KMS-11 (cell line): ENCODE results near the gene USP49.

Source experiments
- H2AFZ ChIP-seq: fragments of 200-600 bp; sonication (generic); 2 replicates; pipeline ENCODE4 v1.6.1; 2016; ENCODE audit warnings: antibody characterized with exemption, mixed run types, low read depth
- H3K27ac ChIP-seq: fragments of 200-600 bp; sonication (generic); 2 replicates; pipeline ENCODE4 v1.6.1; 2016; ENCODE audit warnings: mild to moderate bottlenecking, mixed run types
- H3K27me3 ChIP-seq: fragments of 200-600 bp; sonication (generic); 2 replicates; pipeline ENCODE4 v1.6.1; 2017; ENCODE audit warnings: mild to moderate bottlenecking, low read depth, mixed run types, moderate library complexity; ENCODE audit not compliant: insufficient read depth
- H3K36me3 ChIP-seq: fragments of 200-600 bp; sonication (generic); 2 replicates; pipeline ENCODE4 v1.6.1; 2017; ENCODE audit warnings: mild to moderate bottlenecking, mixed run types; ENCODE audit not compliant: insufficient read depth
- H3K4me1 ChIP-seq: fragments of 200-600 bp; sonication (generic); 2 replicates; pipeline ENCODE4 v1.6.1; 2016; ENCODE audit warnings: mild to moderate bottlenecking, low read depth, mixed run types; ENCODE audit not compliant: poor library complexity, severe bottlenecking
- H3K4me2 ChIP-seq: fragments of 200-600 bp; sonication (generic); 2 replicates; pipeline ENCODE4 v1.7.0; 2016; ENCODE audit warnings: mild to moderate bottlenecking, mixed run types
- H3K4me3 ChIP-seq: fragments of 200-600 bp; sonication (generic); IDR thresholded peaks from 2 replicates; pipeline ENCODE4 v1.6.1; 2017; ENCODE audit warnings: low read depth, low read length, mixed read lengths; ENCODE audit not compliant: insufficient read depth
- H3K79me2 ChIP-seq: fragments of 200-600 bp; sonication (generic); 2 replicates; pipeline ENCODE4 v1.6.1; 2016; ENCODE audit warnings: low read depth, mixed run types; ENCODE audit not compliant: insufficient read depth
- H3K9ac ChIP-seq: fragments of 200-600 bp; sonication (generic); 2 replicates; pipeline ENCODE4 v1.6.1; 2016; ENCODE audit warnings: mild to moderate bottlenecking, mixed run types
- H4K20me1 ChIP-seq: fragments of 200-600 bp; sonication (generic); 2 replicates; pipeline ENCODE4 v1.6.1; 2016; ENCODE audit warnings: mild to moderate bottlenecking, mixed run types; ENCODE audit not compliant: insufficient read depth
- TF ChIP-seq, protein P1 (sequence below): fragments of 200-600 bp; sonication (generic); conservative IDR thresholded peaks from 2 replicates; pipeline ENCODE4 v1.6.1; 2017; ENCODE audit warnings: low read depth, mild to moderate bottlenecking, antibody characterized with exemption, low read length, moderate library complexity, mixed read lengths

USP49 gene

DNA sequence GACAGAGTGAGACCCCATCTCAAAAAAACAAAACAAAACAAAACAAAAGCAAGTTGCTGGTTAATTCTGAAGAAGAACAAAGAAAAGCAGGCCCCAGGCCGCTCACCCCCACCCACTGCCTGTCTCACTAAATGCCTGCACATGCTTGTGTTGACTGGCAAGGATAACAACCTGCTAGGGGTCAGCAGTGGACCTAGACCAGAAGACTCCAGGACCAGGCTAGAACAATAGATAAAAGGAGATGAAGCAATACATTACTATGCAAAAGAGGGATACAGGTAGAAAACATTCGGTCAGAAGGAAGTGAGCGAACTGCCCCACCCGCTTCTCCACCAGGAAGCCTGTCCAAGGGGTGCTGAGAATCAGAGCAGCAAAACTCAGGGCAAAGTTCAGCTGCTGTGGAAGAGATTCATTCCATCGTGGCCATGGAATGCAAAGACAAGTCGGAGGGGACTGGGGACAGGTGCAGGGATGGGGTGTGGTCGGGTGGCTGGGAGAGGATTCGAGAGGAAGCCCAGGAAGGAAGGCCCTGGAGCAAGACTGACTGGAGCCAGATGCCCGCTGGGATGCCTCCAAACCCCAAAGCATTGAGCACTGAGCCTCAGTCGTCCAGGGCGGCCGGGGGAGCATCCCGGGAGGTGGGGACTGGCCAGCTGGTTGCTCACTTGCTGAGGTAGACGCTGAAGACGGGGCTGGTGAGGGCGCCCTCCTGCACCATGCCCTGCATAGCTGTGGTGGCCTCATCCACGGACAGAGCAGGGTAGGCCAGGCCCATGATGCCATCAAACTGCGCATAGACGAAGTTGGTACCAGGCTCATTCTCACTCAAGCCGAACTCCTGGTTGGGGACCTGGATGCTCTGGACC lies 153.3 kb downstream of the USP49 start:
- Histone ChIP-seq H2AFZ (no peak overlapping the region), H3K4me1 (no peaks in the 10 kb centered on the region)

DNA sequence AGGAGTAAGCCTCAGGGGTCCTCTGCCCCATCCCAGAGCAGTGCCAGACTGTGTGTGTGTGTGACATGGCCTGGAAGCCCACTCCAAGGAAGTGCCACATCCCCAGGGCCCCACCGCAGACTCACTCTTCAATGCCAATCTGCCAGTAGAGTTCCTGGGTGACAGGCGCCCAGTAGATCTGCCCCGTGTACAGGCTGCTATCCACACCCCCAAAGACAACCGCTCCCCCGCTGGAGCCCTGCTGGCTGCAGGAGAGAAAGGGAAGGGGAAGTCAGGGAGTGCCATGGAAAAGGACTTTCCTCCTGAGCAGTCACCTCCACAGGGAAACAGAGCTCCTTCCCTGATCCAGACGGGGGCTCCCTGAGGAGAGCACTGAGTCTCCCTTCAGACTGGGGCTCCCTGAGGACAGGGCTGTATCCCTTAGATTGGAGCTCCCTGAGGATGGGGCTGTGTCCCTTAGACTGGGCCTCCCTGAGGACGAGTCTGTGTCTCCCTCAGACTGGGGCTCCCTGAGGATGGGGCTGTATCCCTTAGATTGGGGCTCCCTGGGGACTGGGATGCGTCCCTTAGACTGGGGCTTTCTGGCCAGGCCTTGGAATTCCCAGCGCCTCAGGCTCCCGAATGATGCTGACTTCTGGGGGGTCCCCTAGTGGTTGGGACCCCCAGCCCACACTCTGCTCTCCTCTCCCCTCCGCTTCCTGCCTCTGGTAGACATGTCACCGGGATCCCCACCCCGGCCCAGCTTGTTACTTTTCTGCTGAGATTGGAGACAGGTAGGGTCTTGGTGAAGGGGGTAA lies 154.6 kb downstream of the USP49 start:
- no peak overlapping the region for H3K4me2 ChIP-seq
- no peak overlapping the region for H3K9ac ChIP-seq
- H3K79me2 ChIP-seq = no peaks in the 10 kb centered on the region
- H3K4me1 ChIP-seq = peaks cover 9% of the 10 kb centered on the region
- H4K20me1 ChIP-seq = no peaks in the 10 kb centered on the region
- no peak overlapping the region for H3K4me3 ChIP-seq
- TF ChIP-seq, protein P1, sequence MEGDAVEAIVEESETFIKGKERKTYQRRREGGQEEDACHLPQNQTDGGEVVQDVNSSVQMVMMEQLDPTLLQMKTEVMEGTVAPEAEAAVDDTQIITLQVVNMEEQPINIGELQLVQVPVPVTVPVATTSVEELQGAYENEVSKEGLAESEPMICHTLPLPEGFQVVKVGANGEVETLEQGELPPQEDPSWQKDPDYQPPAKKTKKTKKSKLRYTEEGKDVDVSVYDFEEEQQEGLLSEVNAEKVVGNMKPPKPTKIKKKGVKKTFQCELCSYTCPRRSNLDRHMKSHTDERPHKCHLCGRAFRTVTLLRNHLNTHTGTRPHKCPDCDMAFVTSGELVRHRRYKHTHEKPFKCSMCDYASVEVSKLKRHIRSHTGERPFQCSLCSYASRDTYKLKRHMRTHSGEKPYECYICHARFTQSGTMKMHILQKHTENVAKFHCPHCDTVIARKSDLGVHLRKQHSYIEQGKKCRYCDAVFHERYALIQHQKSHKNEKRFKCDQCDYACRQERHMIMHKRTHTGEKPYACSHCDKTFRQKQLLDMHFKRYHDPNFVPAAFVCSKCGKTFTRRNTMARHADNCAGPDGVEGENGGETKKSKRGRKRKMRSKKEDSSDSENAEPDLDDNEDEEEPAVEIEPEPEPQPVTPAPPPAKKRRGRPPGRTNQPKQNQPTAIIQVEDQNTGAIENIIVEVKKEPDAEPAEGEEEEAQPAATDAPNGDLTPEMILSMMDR = no peak
- no peaks in the 10 kb centered on the region for H3K27me3 ChIP-seq
- H3K36me3 ChIP-seq = no peaks in the 10 kb centered on the region
- no peak overlapping the region for H2AFZ ChIP-seq
- H3K27ac ChIP-seq = no peak overlapping the region

More for the DNA sequence above, 153.3 kb downstream of the USP49 start:
- Histone ChIP-seq H3K4me3 (no peak overlapping the region), H3K27ac (no peak overlapping the region), H3K36me3 (no peaks in the 10 kb centered on the region), H3K27me3 (no peaks in the 10 kb centered on the region), H3K79me2 (no peaks in the 10 kb centered on the region), H3K9ac (no peak overlapping the region), H4K20me1 (no peaks in the 10 kb centered on the region), H3K4me2 (no peak overlapping the region)
- TF ChIP-seq, protein P1 = no peak
